Mucosa of gallbladder (tissue), 1 donor: ENCODE results near the gene DLD. TPM values are rescaled to one million over a fixed set of nuclear protein-coding genes. Genes with fewer than 3 reads are reported as not detected.
A peak's percentile ranks its signal among the peaks of the same experiment; 100 is the strongest.
"Not testable (repeated sequence)": the region's sequence is repeated elsewhere in the genome, so short reads cannot be mapped to it uniquely, and the experiment has no call there.

Experiments
- DNase-seq: peaks from one replicate; pipeline ENCODE4 v3.0.0-alpha.2; 2020; ENCODE audit warnings: low spot score
- total RNA-seq: library from RNA; stranded (reverse); gene quantifications from one replicate; pipeline ENCODE4 v1.2.1, GENCODE V29; 2021
- donor health status: DM: no; HTN: no; CAD: no.

DLD gene
- total RNA-seq, 1 donor from 2014 or later, result 69.0 TPM

GRCh38 chr7:107917763-107918651 lies 27.0 kb downstream of the DLD start:
- no peak for DNase-seq

DNA sequence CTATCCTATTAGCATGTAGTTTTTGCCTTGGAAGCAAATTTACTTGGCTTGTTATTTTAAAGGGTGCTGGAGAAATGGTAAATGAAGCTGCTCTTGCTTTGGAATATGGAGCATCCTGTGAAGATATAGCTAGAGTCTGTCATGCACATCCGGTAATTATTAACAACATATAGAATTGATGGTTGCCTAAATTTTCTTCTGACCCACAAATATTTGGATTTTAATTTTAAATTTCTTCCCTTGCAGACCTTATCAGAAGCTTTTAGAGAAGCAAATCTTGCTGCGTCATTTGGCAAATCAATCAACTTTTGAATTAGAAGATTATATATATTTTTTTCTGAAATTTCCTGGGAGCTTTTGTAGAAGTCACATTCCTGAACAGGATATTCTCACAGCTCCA lies 28.0 kb downstream of the DLD start:
- DNase-seq, result no peak

DNA sequence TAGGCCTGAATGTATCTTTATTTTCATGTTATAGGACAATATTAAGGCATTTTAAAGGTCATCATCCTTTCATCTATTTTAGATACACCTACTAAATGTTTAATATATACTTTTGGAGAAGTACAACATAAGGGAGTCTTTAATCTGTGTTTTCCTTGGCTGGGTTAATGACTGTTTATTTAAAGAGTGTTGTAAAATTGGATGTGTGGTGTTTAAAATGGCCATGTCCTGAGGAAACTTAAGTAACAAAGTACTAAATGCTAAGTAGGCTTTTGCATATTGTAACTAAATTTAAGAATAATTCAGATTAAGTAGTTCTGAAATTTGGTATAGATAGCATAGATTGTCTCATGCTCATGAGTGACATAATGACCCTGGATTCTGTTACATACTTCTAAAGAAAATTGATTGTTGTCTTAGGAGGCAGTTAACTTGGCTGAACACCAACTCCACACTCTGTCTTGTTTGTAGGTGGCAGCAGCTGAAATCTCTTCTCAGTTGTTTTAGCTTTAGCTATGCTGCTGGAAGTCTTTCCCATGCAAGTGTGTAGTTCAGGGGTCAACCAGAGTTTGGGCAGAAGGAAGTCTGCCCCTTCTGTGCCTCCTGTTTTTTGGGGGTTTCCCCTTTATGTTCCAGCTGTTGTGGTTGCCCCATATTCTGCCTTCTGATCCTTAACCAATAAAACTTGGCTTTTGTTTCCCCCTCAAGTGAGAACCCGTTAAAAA lies 29.2 kb downstream of the DLD start:
- no peak for DNase-seq

GRCh38 chr7:107921826-107922225 lies 30.8 kb downstream of the DLD start:
- DNase-seq, result not testable (repeated sequence)

DNA sequence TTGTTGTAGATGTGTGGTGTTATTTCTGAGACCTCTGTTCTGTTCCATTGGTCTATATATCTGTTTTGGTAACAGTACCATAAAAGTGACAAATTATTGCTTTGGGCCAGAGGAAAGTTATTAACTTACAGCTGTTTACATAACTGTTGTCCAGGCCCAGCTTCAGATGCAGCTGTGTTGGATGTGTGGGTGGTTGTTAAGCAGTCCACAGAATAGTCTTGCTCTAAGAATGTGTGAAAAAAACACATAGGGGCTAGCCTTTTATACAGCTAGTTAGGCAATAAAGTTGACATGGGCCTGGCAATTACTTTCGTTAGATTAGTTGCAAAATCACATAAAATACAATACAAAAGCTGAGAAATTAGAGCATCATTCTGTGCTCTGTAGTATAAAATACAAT lies 31.9 kb downstream of the DLD start:
- no peak for DNase-seq

DNA sequence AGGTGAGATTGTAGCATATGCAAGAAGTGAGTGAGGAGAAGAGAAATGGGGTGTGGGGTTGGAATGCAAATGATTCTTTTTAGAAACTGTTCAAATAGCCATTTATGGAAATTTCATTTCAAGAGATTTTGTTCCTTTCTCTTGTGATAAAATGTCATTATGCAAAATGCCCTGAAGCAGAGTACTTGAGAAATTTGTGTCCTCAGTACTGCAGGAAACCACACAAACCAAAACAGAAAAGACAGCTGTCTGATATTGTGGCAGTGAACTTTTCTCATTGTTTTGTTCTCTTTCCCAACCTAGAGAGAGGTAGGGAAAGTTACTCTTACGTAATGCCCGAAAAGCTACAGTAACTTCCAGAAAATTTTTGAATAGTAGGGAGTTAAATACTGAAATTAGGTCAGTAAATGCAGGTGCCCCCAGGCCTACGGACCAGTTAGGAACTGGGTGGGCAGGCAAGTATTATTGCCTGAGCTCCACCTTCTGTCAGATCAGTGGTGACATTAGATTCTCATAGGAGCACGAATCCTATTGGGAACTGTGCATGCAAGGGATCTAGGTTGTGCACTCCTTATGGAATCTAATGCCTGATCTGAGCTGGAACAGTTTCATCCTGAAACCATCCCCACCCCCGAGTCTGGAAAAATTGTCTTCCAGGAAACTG lies 34.0 kb downstream of the DLD start:
- DNase-seq, result no peak

GRCh38 chr7:107926481-107926880 lies 35.5 kb downstream of the DLD start:
- no peak for DNase-seq

- DNase-seq, result peak; percentile 26
Observed at GRCh38 chr7:107931740-107932515, 40.9 kb downstream of the DLD start.

- no peak for DNase-seq
Observed at GRCh38 chr7:107932805-107933204, 41.8 kb downstream of the DLD start.

DNA sequence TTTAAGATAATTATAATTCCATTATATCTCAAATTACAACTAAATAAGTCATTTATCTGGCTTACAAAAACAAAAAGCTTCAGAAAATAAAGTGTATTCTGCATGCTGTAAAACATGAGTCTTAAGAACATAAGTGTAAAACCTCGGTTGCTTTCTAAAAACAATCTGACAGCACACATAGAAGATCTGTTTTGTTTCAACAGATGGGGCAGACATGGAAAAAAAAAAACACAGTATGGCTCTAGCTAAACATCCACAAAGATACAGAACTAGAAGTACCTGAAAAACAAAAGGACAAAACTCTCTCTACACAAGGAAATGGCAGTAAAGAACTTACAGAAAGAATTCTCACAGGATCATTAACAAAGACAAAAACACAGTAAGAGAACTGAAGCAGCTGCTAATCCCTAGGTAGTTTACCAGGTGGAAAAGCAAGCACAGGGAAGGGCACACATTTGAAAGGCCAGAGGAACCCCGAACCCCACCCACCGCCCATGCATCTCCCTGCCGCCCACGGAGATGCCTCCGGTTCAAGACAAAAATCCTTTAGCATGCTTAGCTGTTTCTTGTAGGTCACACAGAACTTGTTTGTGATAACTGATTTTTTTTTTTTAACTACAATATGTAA lies 42.5 kb downstream of the DLD start:
- no peak for DNase-seq

- DNase-seq, result no peak
Observed at GRCh38 chr7:107934991-107935770, 44.2 kb downstream of the DLD start.

GRCh38 chr7:107936312-107936711 lies 45.3 kb downstream of the DLD start:
- DNase-seq, result no peak

- no peak for DNase-seq
Observed at GRCh38 chr7:107937531-107937930, 46.5 kb downstream of the DLD start.

DNA sequence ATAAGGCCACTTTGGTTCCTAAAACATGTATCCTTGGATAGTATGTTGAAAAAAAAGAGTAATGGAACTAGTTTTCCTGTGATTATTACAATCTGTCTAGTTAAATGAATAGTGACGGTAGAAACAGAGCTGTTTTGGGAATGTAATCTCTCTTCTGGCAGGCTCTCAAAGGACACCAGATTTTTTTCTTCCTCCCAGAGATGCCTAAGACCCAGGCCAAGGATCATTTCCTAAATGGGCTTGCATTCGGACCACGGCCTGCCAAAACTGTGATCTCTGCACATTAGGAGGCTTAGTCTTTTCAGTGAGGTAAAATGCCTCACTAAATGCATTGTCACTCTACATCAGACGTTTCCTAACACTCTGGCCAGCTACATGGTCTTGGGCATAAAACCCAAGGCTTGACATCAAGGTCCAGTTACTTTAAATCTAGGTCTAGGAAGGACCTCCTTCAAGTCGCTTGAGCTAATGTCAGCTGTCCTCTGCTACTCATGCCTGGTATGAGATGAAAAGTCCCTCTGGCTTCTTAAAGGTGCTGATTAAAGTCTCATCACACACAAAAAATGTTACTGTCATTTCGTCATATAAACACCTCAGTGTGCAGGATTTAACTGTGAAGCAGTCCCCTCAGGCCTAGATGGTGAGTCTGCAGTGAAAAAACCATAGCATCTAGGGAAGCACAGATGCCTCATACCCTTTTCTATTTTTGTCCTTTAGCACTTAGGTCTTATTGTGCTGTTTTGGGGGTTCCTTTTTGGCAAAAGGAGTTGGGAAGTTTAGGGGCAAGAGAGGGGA lies 47.7 kb downstream of the DLD start:
- no peak for DNase-seq

DNA sequence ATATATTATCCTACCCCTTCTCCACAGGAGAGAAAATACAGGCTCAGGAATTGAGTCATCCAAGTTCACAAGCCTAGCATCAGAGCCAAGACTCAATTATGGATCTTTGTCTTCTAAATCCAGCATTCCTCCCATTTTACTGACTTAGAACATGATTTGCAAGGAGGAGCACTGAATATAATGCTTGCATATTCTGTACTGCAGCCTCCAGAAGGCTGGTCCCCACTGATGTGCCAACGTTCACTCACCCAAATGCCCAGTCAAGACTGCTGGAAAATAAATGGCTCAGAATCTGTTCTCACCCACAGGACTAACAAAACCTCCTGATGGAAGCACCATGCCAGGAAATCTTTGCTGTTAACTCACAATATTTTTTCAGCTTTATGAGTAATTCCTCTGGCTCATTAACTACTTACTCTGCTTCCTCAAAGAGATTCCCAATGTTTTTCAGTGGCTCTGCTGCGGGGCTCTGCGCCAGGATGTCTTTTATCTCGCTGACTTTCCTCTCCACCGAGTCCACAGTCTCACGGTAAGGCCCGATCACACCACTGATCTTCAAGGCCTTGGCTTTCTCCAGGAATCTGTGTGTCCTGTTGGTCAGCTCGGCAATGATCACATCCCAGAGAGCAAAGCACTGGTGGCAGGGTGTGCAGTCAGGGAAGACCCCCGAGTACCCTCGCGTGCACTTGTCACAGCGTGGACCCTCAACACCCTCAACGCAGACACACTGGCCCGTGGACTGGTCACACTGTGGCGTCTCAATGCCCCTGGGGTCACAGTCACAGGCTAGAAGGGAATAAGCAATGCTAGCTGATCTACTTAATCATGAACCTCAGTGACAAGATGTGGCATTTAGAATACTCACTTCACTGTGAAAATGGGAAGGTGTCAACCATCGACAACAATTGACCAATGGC lies 48.8 kb downstream of the DLD start:
- DNase-seq, result no peak

DNA sequence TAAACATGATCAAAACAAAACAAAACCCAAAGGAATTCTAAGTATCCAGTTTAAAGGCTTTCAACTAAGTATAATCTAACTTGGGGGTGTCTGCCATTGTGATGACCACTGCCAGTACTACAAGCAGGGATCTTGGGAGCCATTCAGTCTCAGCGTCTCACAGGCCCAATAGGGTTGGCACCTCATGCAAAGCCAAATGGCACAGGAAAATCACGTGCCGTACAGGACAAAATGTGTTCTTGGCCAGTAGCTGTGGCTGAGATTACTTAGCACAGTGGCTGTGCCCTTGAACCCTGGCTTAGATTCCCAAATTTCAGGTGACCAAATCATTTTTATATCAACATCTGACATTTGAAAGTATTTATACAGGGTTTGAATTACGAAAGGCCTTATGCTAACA lies 50.0 kb downstream of the DLD start:
- DNase-seq, result no peak

GRCh38 chr7:107943018-107943417 lies 52.0 kb downstream of the DLD start:
- no peak for DNase-seq

DNA sequence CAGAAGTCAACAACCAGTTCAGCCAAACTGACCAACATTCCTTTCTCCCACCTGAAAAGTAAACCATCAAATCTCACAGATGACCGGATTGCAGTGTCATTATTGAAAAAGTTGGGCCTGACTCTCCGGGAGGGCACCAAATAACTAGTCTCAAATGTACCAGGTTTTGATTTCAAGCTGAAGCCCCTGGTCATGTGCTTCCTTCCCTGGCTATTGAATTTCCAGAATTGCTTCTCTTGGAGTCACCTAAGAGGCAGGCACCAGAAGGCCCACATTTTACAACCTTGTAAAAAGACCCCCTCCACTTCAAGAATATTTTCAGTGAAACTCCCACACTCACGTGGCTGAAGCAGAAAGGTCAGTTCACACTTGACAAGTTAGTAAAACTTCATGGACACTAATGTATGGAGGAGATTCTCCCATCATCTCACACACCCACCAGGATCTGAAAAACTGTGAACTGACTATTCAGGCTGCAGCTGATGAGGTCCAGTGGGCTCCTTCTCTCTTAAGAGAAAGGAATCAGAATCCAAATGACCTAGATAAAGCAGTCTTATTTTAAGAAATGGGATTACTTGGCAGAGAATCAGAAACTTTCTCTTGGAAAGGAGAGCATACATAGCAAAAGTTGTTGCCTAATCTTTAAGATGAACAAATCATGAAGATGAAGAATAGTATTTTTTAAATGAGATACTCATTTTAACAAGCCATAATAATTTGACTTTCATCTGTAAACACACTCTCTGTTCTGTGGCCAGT lies 53.6 kb downstream of the DLD start:
- DNase-seq, result no peak
